Heart right ventricle (tissue), 16 donors: ENCODE measurements around the gene BRD3OS. TPM values are rescaled to one million over a fixed set of nuclear protein-coding genes. Genes with fewer than 3 reads are reported as not detected.
"Not testable (repeated sequence)": the region's sequence is repeated elsewhere in the genome, so short reads cannot be mapped to it uniquely, and the experiment has no call there.

Experiments used
- ATAC-seq, 8 donors: fragments of 200-7000 bp; cut with Tn5 transposase; one replicate each; pipeline ENCODE4 v1.9.1; 2020; ENCODE audit warnings: mild to moderate bottlenecking in 8 of 8, moderate library complexity in 8 of 8, moderate number of reproducible peaks in 1 of 8
- DNase-seq, 2 donors: peaks; one replicate each; pipeline ENCODE4 v3.0.0-alpha.2; 2020
- H3K27ac ChIP-seq, 10 donors: fragments of 200-600 bp; sonication (generic) in 2 of 10; one replicate each; pipeline versions ENCODE4 v1.5.0 to v1.8.0; 2020 to 2022; ENCODE audit warnings: mild to moderate bottlenecking in 3 of 10
- H3K27me3 ChIP-seq, 7 donors: fragments of 200-600 bp; one replicate each; pipeline ENCODE4 v1.8.0; 2021 to 2022; ENCODE audit warnings: mild to moderate bottlenecking in 2 of 7
- H3K36me3 ChIP-seq, 9 donors: fragments of 200-600 bp; sonication (generic) in 1 of 9; one replicate each; pipeline versions ENCODE4 v1.5.0 to v1.8.0; 2020 to 2022; ENCODE audit warnings: mild to moderate bottlenecking in 2 of 9
- H3K4me1 ChIP-seq, 9 donors: fragments of 200-600 bp; sonication (generic) in 1 of 9; one replicate each; pipeline versions ENCODE4 v1.5.0 to v1.8.0; 2020 to 2022; ENCODE audit warnings: mild to moderate bottlenecking in 4 of 9
- H3K4me3 ChIP-seq, 10 donors: fragments of 200-600 bp; sonication (generic) in 2 of 10; one replicate each; pipeline versions ENCODE4 v1.5.0 to v1.8.0; 2020 to 2022; ENCODE audit warnings: mild to moderate bottlenecking in 7 of 10, moderate library complexity in 2 of 10
- H3K9me3 ChIP-seq, 11 donors: fragments of 200-600 bp in 10 of 11; sonication (generic) in 2 of 11; one replicate each; pipeline versions ENCODE4 v1.5.0 to v1.8.0; 2013 to 2022; ENCODE audit warnings: mild to moderate bottlenecking in 2 of 11, control low read depth in 1 of 11, moderate library complexity in 1 of 11
- CTCF ChIP-seq, 9 donors: fragments of 200-600 bp; sonication (generic) in 2 of 9; IDR thresholded peaks; one replicate each; pipeline versions ENCODE4 v1.5.0 to v1.8.0; 2021 to 2022; ENCODE audit warnings: antibody characterized with exemption in 9 of 9, mild to moderate bottlenecking in 5 of 9, moderate library complexity in 1 of 9
- WGBS, 2 donors: extraction: QIAGEN DNeasy Blood & Tissue Kit; methylation state at CpG; one replicate each; pipeline ENCODE4 v1.1.7; 2013; ENCODE audit warnings: inconsistent platforms in 1 of 2; 5-methylcytosine and 5-hydroxymethylcytosine counted together
- intact Hi-C, 10 donors: fragments of 100-400 bp; cut with DNase I; formaldehyde crosslinking; loops; one replicate each; pipeline versions ENCODE4 v1.11.1 to v1.14.2; 2022
- polyA plus RNA-seq, 2 donors: library from polyadenylated mRNA; stranded (reverse); fragments of 200-250 nt; gene quantifications; one replicate each; pipeline ENCODE4 v1.2.3, GENCODE V29; 2013
- total RNA-seq, 10 donors: library from RNA; stranded (reverse); fragmentation: NEBNext Ultra II Directional in 3 of 10; extraction: Animal tissue kit (Norgen Biotek cat#: 25700) in 3 of 10; gene quantifications; one replicate each; pipeline versions ENCODE4 v1.2.1 to v1.2.4, GENCODE V29; 2021 to 2023
- donor health status: Arrhythmogenic right ventricular cardiomyopathy.
- donor health status: ischemic (EF 13 %, LVEDD 7.1; RV severe dilation, severe dysfunction).
- donor health status: healthy with polysubstance abuse.
- donor health status: DM: no; HTN: yes; CAD: no.
- donor health status: DM: no; HTN: no; CAD: no.
- donor health status: ischemic (EF 25% LVEDD 6.9; RV normal size, moderate dysfunction).
- donor health status: ischemic (EF 25% LVEDD 5.7; RV mildly dilated, moderate dysfunction).
- donor health status: healthy.
- donor health status: DM: yes; HTN: yes; CAD: no.
- donor health status: Ischemic cardiomyopathy.
- donor health status: ischemic (EF 35%, LVEDD 5.7; RV mildly dilated, moderate dysfunction).
- donor health status: nonischemic (EF 11% LVEDD 7.7; RV severe dilation, severe dysfunction).
- donor health status: DM: yes; HTN: yes; CAD: no.
- donor health status: PGD.
- donor health status: ischemic (EF 29% LVEDD 5.4; RV normal size, mild dysfunction).
- donor health status: nonischemic (EF 23%, LVEDD 6.1; RV moderate dilation, normal function).

The BRD3OS gene
- total and polyA plus RNA-seq, 12 donors, result 4.1 to 11.6 (median 7.0) TPM

GRCh38 chr9:134069480-134070399, 44.5 kb downstream of the BRD3OS start:
- ATAC-seq (peak in 1 of 8 donors; percentile 5), DNase-seq (no peak)
- H3K27ac ChIP-seq, result no peak overlapping the region
- H3K36me3 ChIP-seq, result no peaks in the 10 kb centered on the region
- H3K9me3 ChIP-seq, result no peaks in the 10 kb centered on the region
- intact Hi-C loops, result loop anchor here in 5 of 10 donors (2.0 to 10.0 kb wide), 4 partner anchors 42 to 335 kb away; partner anchors contain the start of genes BRD3OS (in 3 of the 5) and WDR5 (in 2 of the 5)
- no peak for TF ChIP-seq CTCF (IDR thresholded peaks at IDR 0.05)
- 77 to 81% methylated on average over 12 of the region's 12 CpGs for WGBS, 2 donors
- H3K4me1 ChIP-seq, result peaks cover 4 to 30% (median 21%) of the 10 kb centered on the region in 9 donors
- H3K27me3 ChIP-seq, result peaks cover 0 to 14% (median 0%) of the 10 kb centered on the region in 7 donors
- H3K4me3 ChIP-seq, result no peak overlapping the region

- ATAC-seq, result no peak
- Histone ChIP-seq H3K4me1 (peaks cover 0 to 16% (median 7%) of the 10 kb centered on the region in 9 donors), H3K27me3 (peaks cover 0 to 14% (median 0%) of the 10 kb centered on the region in 7 donors), H3K9me3 (peaks cover 0 to 1% (median 0%) of the 10 kb centered on the region in 11 donors), H3K36me3 (no peaks in the 10 kb centered on the region), H3K27ac (no peak overlapping the region), H3K4me3 (no peak overlapping the region)
- 89 to 95% methylated on average over 12 of the region's 12 CpGs for WGBS, 2 donors
- no peak for TF ChIP-seq CTCF (IDR thresholded peaks at IDR 0.05)
- intact Hi-C loops, result no loop called here
- no peak for DNase-seq
These were observed 45.9 kb downstream of the BRD3OS start for GRCh38 chr9:134071149-134071548.

GRCh38 chr9:134072683-134073082, 47.4 kb downstream of the BRD3OS start:
- DNase-seq, H3K4me3 ChIP-seq, H3K36me3 ChIP-seq, H3K27ac ChIP-seq, intact Hi-C loops, ATAC-seq, H3K4me1 ChIP-seq: not testable (repeated sequence)
- Histone ChIP-seq H3K27me3 (peaks cover 0 to 14% (median 0%) of the 10 kb centered on the region in 7 donors), H3K9me3 (peaks cover 0 to 17% (median 6%) of the 10 kb centered on the region in 11 donors)
- WGBS, 2 donors, result 83 to 89% methylated on average over 7 of the region's 7 CpGs

- H3K9me3 ChIP-seq, result peaks cover 0 to 22% (median 6%) of the 10 kb centered on the region in 11 donors
- no peak for ATAC-seq
- WGBS, 2 donors, result 71 to 73% methylated on average over 6 of the region's 6 CpGs
- TF ChIP-seq CTCF (IDR thresholded peaks at IDR 0.05), result no peak
- H3K27me3 ChIP-seq, result peaks cover 0 to 14% (median 0%) of the 10 kb centered on the region in 7 donors
- H3K4me1 ChIP-seq, result peaks cover 0 to 7% (median 0%) of the 10 kb centered on the region in 9 donors
- DNase-seq, result no peak
- intact Hi-C loops, result no loop called here
- no peak overlapping the region for H3K27ac ChIP-seq
- no peak overlapping the region for H3K4me3 ChIP-seq
- H3K36me3 ChIP-seq, result no peaks in the 10 kb centered on the region
These were observed 48.2 kb downstream of the BRD3OS start for GRCh38 chr9:134073500-134073899.

GRCh38 chr9:134075689-134076088, 50.4 kb downstream of the BRD3OS start:
- H3K4me1 ChIP-seq, H3K4me3 ChIP-seq, ATAC-seq, intact Hi-C loops, H3K27me3 ChIP-seq, H3K27ac ChIP-seq, H3K36me3 ChIP-seq, DNase-seq: not testable (repeated sequence)
- peaks cover 0 to 44% (median 16%) of the 10 kb centered on the region in 11 donors for H3K9me3 ChIP-seq
- WGBS, 2 donors, result 84 to 89% methylated on average over 26 to 31 of the region's 31 CpGs
